Measurements from ENCODE around the gene BCAT1.
"Not testable (repeated sequence)": the region's sequence is repeated elsewhere in the genome, so short reads cannot be mapped to it uniquely, and the experiment has no call there.

Gene BCAT1

DNA sequence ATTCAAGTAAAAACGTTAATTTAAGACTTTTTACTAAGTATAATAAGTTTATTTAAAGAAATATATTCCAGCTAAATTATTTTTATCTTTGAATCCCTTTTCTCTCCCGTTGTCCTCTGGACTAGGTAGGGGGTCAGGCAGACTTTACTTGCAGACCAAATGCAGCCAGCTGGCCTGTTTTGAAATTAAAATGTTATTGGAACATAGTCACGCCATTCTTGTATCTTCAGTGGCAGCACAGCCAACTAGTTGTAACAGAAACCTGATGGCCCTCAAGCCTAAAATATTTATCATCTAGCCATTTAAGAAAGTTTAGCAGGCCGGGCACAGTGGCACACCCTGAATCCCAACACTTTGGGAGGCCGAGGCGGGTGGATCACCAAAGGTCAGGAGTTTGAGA lies 52.7 kb downstream of the BCAT1 start:
- DNase-seq, result no peak

DNA sequence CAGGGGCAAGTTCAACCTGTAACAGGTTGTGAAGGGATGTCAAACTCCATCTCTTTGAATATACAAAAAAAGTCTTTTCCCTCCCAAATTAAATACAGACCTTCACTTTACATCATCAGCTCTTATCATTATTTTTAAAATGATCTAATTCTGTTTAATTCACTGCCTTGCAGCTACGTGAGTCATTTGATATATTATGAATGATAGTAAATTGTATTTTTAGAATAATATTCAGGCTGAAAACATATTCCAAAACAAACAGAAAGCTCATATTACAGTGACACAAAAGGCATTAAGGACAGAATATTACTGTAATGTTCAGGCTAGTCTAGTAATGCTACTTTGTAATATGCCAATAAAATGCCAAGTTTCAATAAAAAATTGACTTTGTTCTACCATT lies 53.3 kb downstream of the BCAT1 start:
- DNase-seq, result no peak

DNA sequence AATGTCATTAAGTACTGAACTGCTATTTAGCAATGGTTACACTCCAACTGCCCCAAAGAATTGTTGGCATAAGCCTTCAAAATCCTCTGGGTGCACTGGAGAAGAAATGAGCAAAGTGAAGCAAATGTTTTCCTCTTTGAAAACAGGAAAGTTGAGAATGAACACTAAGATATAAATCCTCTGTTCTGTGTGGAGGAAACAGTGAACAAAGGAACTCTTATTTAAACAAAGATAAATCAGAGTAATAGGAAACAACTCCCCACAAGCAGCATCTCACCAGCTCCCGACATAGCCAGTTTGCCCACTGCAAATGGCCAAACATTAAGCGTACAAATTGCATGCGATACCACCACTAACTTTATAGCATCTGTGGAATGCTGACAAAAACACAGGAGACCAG lies 54.0 kb downstream of the BCAT1 start:
- no peak for DNase-seq

DNA sequence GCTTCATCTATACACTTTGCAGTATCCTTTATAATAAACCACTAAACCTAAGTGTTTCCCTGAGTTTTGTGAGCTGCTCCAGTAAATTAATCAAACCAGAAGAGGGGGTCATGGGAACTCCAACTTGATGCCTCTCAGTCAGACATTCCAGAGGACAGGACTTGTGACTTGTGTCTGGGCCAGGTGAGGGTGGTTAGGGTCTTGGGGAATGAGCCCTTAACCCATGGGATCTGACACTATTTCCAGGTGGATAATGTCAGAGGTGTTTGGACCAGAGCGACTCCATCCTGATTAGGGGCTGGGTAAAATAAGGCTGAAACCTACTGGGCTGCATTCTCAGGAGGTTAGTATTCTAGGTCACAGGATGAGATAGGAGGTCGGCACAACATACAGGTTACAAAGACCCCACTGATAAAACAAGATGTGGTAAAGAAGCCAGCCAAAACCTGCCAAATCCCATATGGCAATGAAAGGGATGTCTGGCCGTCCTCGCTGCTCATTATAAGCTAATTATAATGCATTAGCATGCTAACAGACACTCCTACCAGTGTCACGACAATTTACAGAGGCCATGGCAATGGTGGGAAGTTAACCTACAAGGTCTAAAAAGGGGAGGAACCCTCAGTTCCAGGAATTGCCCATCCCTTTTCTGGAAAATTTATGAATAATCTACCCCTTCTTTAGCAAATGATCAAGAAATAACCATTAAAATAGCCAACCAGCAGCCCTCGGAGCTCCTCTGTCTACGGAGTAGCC lies 58.7 kb downstream of the BCAT1 start:
- no peak for DNase-seq

DNA sequence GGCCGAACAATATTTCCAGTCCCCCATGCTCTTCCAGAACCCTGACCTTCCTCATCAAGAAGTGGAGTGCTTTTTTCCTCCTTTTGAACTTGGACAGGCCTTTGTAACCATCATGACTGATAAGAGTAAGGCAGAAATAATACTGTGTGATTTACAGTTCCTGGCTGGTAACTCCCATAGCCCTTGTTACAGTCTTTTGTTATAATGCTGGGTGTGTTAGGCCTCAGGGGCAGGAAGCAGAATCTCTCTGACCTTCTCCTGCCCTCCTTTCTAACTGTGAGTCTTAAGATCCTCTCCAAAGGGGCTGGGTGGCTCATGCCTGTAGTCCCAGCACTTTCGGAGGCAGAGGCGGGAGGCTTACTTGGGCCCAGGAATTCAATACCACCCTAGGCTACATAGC lies 59.5 kb downstream of the BCAT1 start:
- no peak for DNase-seq

DNA sequence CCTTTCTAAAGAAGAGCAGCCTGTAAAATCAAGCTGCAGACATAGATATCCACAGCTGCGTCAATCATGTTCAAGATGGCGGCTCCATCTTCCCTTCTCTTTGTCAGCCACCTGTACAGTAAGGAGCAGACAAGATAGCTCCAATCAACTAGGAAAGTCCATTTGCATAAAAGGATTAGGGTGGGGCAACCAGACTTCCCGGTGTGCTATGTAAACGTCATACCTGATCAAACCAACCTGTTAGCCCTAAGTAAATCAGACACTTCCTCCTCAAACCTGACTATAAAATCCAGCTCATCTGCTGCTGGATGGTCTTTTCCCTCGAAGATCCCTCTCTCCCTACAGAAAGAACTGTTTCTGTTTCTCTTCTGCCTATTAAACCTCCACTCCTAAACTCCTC lies 60.1 kb downstream of the BCAT1 start:
- DNase-seq, result no peak

DNA sequence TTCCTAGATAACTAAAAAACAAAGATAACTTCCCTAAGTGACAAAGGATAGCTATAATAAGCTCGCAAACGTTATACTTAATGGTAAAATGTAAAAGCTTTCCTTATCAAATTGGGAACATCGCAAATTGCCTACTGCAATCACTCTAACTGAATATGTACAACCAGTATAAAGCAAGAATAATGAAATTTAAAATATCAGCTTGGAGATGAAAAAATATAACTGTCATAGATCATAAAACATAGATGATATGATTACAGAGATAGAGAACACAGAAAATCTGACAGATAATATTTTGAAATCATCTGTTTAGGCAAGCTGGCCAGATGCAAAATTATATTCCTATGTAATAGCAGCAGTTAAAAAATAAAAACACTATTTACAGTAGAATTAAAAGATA lies 64.0 kb downstream of the BCAT1 start:
- DNase-seq, result no peak

DNA sequence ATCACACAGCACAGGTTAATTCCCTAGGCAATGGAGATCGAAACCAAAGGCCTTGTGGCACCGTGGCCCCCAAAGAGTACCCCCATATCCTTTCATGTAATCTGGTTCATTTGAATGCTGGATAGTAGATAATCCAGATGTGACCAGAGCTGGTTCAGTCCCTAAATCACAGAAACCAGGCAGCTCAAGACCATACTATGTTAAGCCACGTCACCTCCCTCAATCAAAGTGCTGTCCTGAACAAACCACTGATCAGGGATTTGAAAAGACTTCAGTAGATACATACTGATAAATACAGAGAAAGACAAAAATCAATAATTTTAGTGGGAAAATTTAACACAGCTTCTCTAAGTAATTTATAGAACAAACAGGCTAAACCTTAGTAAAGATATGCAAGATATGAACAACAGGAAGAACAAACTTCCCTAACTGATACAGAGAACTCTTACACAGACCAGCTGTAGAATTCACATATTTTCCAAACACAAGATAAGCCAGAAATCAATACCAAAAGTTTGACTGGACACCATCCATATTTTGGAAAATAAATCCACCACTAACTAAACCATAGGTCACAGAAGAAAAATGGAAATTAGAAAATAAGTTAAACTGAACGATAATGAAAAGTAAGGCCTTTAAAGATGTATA lies 67.1 kb downstream of the BCAT1 start:
- no peak for DNase-seq

DNA sequence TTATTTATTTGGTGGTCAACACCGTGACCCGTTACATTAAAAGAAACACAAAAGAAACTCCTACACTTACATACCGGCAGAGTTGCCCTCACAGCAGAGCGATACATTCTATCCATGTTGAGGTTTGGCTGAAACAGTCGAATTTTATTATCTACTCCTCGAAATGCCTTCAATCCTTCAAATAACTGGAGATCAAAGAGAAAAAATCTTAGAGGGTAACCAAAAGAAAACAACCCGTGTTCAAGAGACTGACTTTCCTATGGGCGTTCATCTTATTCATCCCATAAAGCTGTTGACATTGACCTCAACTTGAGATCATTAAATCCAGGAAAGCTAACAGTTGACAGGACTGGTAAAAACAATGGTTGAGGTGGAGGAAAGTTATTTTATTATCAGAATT lies 67.7 kb downstream of the BCAT1 start:
- no peak for DNase-seq

DNA sequence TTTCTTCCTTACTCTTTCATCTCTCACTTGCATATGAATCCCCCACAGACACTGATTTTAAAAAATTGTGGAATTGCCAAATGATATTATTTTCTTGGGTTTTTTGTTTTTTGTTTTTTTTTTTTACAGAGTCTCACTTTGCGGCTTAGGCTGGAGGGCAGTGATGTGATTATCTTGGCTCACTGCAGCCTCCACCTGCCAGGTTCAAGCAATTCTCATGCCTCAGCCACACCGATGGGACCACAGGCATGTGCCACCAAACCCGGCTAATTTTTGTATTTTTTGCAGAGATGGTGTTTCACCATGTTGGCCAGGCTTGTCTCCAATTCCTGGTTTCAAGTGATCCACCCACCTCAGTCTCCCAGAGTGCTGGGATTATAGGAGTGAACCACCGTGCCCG lies 68.2 kb downstream of the BCAT1 start:
- no peak for DNase-seq

DNA sequence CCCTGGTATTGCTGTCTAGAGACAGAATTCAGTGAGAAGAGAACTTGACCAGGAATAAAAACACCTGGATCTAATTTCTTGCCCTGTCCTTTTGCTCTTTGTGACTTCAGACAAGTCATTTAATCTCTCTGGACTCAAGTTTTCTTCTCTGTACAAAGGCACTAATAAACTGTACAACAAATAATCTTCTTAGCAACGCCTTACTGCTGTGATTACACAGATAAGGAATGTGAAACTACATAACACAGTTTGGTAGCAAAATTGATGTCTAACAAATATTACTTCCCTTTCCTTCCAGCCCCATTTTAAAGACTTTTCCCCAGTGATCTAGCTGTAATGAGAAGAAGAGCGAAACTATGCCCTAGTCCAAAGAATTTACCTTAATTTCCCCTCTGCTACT lies 69.3 kb downstream of the BCAT1 start:
- no peak for DNase-seq

DNA sequence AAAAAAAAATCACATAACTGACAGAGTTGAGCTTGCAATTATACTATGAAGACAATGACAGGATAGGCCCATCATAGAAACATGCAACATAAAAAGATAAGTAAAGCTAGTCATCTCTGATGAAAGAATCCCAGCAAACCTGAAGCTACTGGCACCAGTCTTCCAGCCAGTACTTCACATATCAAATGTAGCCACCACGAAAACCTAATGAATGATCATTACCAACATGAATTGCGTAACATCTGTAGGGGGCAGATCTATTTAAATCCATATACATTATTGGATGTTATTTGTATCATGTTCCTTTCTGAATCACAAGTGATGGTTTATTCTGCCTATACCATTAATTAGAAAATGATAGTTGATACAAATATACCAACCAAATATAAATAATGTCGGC lies 73.9 kb downstream of the BCAT1 start:
- DNase-seq, result no peak

DNA sequence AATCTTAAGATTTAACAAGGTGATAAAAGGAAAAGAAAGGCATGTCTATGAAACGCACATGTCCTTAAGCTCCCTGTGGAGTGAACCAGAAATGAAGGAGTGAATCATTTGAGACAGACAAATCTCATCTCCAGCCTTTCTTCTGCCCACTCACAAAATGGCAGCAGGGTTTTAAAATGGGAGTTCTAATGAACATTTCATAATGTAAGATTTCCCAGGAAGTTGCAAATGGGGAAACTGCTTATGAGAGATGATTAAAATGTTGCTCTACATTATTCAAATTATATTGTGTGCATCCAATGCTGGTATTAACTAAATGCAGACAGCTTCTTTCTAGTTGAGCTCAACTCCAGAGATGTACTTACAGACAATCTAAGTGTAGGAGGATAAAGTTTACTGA lies 76.7 kb downstream of the BCAT1 start:
- no peak for DNase-seq

DNA sequence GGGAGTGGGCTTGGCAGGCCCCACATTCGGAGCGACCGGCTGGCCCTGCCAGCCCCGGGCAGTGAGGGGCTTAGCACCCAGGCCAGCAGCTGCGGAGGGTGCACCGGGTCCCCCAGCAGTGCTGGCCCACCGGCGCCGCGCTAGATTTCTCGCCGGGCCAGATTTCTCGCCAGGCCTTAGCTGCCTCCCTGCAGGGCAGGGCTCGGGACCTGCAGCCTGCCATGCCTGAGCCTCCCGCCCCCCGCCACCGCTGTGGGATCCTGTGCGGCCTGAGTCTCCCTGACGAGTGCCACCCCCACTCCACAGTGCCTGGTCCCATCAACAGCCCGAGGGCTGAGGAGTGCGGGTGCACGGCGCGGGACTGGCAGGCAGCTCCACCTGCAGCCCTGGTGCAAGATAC lies 82.8 kb downstream of the BCAT1 start:
- DNase-seq, result not testable (repeated sequence)

DNA sequence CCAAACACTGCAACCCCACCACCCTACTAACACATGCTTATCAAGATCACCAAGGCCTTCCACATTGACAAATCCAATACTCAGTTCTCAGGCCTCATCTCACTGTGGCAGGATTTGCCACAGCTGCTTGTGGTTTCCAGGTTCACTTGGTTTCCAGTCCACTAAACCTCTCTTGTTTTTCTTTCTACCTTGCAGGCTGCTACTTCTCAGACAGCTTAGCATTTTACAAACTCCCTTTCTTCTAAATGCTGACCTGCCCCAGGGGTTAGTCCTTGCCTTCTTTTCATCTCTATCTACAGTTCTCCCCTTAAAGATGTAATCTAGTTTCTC lies 84.1 kb downstream of the BCAT1 start:
- no peak for DNase-seq

DNA sequence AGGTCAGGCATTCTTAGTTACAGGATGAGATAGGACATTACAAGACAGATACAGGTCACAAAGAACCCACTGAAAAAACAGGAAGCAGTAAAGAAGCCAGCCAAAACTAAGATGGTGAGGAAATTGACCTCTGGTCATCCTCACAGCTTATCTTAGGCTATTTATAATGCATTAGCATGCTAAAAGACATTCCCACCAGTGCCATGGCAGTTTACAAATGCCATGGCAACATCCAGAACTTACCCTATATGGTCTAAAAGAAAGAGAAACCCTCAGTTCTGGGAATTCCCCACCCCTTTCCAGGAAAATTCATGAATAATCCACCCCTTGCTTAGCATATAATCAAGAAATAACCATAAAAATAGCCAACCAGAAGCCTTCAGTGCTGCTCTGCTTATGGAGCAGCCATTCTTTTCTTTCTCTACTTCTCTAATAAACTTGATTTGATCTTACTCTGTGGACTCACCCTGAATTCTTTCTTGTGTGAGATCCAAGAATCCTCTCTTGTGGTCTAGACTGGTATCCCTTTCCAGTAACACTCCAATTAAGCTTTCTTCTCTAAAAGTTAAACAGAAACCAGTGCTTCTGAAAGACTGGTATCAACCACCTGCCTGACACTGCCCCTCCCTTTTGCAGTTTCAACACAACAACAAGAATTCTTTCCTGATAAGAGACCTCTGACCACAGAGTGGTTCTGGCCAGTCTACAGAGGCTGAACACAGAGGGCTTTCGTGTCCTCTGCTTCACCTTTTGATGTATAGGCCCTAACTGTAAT lies 86.9 kb downstream of the BCAT1 start:
- DNase-seq, result no peak

DNA sequence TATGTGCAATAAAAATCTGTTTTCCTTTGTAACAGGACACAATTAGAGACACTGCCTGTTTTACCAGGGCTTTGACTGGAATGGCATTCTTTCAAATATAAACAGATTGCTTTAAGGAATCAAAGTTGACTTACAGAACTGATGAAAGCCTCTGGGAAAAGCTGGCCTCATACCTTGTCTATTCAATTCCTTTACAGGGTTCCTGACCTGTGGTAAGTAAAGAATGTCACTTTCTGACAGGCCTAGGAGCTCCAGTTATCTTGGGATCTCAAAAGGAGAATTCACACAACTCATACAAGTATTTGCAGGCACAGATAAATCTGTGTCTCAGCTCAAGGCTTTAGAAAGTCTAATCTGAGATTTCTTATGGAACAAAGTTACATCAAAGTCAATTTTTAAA lies 88.4 kb downstream of the BCAT1 start:
- no peak for DNase-seq

DNA sequence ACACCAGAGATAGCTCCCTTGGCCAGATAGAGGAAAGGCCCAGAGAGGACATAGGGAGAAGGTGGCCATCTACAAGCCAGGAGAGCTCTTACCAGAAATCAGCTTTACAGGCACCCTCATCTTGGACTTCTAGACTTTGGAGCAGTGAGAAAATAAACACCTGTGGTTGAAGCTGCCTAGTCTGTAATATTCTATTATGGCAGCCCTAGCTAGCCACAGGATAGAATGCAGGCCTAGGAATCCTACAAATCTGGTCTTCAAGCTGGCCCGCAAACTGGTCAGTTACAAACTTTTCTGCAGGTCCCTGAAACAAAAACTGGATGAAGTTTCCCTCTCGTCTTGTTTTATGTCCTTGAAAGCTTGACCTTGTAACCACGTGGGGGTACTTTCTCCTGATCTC lies 92.4 kb downstream of the BCAT1 start:
- no peak for DNase-seq

DNA sequence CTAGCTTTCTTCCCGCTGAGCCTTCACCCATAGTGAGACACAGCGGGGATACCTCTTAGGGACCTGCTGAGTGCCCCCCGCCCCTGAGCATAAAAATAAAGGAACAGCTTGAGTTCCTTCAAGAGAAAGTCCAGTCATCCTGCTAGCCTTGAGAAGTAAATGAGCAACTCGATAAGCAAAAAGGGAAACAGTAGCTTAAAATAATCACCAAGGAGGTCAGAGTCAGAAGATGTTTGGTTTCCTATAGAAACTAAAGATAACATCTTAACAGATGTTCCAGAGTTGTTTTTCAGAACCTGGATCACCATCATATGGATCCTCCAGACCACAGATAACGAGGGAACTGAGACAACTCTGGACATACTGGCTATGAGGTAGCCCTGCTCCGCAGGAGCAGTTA lies 94.0 kb downstream of the BCAT1 start:
- no peak for DNase-seq

DNA sequence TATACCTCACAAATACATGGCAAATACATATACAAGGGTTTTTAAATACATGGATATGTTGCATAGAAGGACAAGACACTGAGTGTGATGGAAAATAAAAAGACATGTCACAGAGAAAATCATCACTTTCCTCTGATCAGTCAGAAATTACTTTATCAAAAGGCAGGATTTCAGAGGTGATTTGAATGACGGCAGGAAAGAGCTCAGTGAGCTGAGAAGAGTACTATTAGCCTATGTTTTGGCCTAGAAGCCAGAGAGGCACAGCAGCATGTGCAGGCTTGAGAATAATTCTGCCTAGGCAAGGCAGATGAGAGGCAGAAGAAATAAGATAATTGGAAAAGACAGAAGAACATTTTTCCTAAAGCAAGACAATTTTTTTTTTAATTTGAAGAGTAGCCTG lies 94.9 kb downstream of the BCAT1 start:
- DNase-seq, result no peak

DNA sequence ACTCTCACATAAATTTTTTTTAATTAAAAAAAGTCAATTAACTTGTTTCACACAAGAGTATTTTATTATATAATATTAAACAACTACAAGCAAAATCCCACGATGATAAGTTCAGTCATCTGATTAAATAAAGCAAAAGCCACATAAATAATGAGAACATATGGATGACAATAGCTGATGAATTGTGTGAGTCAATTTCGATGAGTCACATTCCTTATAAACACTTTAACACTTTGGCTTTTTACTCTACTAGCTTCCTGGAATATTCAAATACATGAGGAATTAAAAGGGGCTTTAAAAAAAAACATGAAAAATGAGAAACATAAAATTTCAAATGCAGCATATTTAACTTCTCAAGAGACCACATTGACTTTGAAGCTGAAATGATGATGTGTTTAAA lies 95.3 kb downstream of the BCAT1 start:
- no peak for DNase-seq

DNA sequence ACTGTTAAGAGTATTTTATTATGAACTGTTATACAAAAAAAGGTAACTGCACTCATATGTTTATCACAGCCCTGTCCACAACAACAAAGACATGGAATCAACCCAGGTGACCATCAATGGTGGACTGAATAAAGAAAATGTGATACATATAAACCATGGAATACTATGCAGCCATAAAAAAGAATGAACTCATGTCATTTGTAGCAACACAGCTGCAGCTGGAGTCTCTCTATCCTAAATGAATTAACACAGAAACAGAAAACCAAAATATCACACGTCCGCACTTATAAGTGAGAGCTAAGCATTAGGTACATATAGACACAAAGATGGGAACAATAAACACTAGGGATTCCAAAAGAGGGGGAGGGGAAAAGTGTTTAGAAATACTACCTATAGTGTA lies 95.8 kb downstream of the BCAT1 start:
- DNase-seq, result no peak

DNA sequence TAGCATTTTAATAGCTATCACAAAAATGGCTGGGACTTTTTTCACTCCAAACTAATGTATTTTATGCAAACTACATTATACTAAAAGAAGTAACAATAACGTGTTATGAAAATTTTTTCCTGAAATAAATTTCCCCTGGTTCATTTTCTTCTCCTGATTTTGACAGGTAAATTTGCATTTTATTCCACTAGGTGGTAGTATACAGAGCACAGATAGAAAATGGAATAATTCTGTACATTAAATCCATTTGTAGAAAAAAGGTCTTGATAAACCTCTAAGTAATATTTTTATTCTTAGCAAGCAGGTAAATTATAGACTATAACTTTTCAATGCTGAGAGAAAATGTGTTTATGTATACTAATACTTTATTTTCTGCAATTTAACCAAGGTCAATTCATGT lies 96.5 kb downstream of the BCAT1 start:
- no peak for DNase-seq

DNA sequence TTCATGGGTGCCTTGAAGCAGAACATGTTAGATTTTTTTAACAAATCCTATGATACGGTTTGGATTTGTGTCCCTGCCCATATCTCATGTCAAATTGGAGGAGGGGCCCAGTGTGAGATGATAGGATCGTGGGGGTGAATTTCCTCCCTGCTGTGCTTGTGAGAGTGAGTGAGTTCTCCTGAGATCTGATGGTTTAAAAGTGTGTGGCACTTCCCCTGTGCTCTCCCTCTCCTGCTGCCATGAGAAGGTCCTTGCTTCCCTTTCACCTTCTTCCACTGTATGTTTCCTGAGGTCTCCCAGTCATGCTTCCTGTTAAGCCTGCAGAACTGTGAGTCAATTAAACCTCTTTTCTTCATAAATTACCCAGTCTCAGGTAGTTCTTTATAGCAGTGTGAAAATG lies 97.0 kb downstream of the BCAT1 start:
- DNase-seq, result not testable (repeated sequence)

DNA sequence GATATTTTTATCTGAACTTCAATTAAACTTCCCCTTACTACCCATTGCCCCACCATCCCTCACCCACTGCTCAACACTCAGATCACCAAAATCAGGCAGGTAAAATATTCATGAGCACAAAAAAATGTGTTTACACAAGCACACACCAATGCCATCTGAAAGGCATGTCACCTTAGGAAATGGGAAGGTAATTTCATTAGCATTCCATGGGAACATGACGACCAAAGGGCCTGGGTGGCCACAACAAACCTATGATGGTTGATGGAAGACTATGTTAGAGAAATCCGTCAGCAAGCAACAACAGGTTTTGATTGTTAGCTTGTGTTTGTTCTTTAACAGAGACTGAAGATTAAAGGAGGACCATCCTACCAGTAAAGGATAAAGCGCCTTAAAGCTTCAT lies 97.6 kb downstream of the BCAT1 start:
- no peak for DNase-seq
